ENCODE measurements around the gene ARL16.

ARL16 gene

GRCh38 chr17:81725439-81725838 lies 41.8 kb upstream of the ARL16 start:
- DNase-seq (ENCODE audit: low read depth in 1 of 2, low spot score in 1 of 2) = no peak
- Histone ChIP-seq H3K4me3 (replicated peaks; ENCODE audit: insufficient read depth, low read length) (no peak overlapping the region), H3K27me3 (ENCODE audit: insufficient read depth, poor library complexity, severe bottlenecking) (no peaks in the 10 kb centered on the region), H3K27ac (replicated peaks) (no peak overlapping the region)
- TF ChIP-seq GABPA (IDR thresholded peaks at IDR 0.05; ENCODE audit: low read depth) (no peak), REST (IDR thresholded peaks at IDR 0.05; ENCODE audit: insufficient replicate concordance, low read depth) (no peak), CTCF (IDR thresholded peaks at IDR 0.05; ENCODE audit: insufficient read depth, low read length) (no peak), SPI1 (IDR thresholded peaks at IDR 0.05; ENCODE audit: borderline replicate concordance, low read depth) (no peak), POLR2AphosphoS5 (IDR thresholded peaks at IDR 0.05; ENCODE audit: low read depth) (no peak)

GRCh38 chr17:81723651-81724209 lies 40.1 kb upstream of the ARL16 start:
- TF ChIP-seq GABPA (IDR thresholded peaks at IDR 0.05; ENCODE audit: low read depth) (no peak), CTCF (IDR thresholded peaks at IDR 0.05; ENCODE audit: insufficient read depth, low read length) (no peak), POLR2AphosphoS5 (IDR thresholded peaks at IDR 0.05; ENCODE audit: low read depth) (peak; percentile 32), SPI1 (IDR thresholded peaks at IDR 0.05; ENCODE audit: borderline replicate concordance, low read depth) (no peak), REST (IDR thresholded peaks at IDR 0.05; ENCODE audit: insufficient replicate concordance, low read depth) (no peak)
- Histone ChIP-seq H3K27me3 (ENCODE audit: insufficient read depth, poor library complexity, severe bottlenecking) (no peaks in the 10 kb centered on the region), H3K27ac (replicated peaks) (0 out of 2 replicates have a peak overlapping the region, but pooled peaks have one; percentile 18), H3K4me3 (replicated peaks; ENCODE audit: insufficient read depth, low read length) (no peak overlapping the region)
- DNase-seq (ENCODE audit: low read depth in 1 of 2, low spot score in 1 of 2) = no peak

GRCh38 chr17:81722184-81723120 lies 38.9 kb upstream of the ARL16 start:
- no peak overlapping the region for H3K27ac ChIP-seq (replicated peaks)
- no peak for TF ChIP-seq GABPA (IDR thresholded peaks at IDR 0.05; ENCODE audit: low read depth)
- TF ChIP-seq POLR2AphosphoS5 (IDR thresholded peaks at IDR 0.05; ENCODE audit: low read depth) = peak; percentile 46

GRCh38 chr17:81720267-81721071 lies 36.9 kb upstream of the ARL16 start:
- Histone ChIP-seq H3K27ac (replicated peaks) (no peak overlapping the region), H3K27me3 (ENCODE audit: insufficient read depth, poor library complexity, severe bottlenecking) (no peaks in the 10 kb centered on the region), H3K4me3 (replicated peaks; ENCODE audit: insufficient read depth, low read length) (no peak overlapping the region)
- DNase-seq (ENCODE audit: low read depth in 1 of 2, low spot score in 1 of 2) = no peak
- TF ChIP-seq POLR2AphosphoS5 (IDR thresholded peaks at IDR 0.05; ENCODE audit: low read depth) = no peak; the same call in 1 of the 2 replicates
- no peak for TF ChIP-seq CTCF (IDR thresholded peaks at IDR 0.05; ENCODE audit: insufficient read depth, low read length)
- no peak for TF ChIP-seq SPI1 (IDR thresholded peaks at IDR 0.05; ENCODE audit: borderline replicate concordance, low read depth)
- TF ChIP-seq GABPA (IDR thresholded peaks at IDR 0.05; ENCODE audit: low read depth) = no peak
- no peak for TF ChIP-seq REST (IDR thresholded peaks at IDR 0.05; ENCODE audit: insufficient replicate concordance, low read depth)

More at GRCh38 chr17:81722184-81723120, 38.9 kb upstream of the ARL16 start:
- no peak overlapping the region for H3K4me3 ChIP-seq (replicated peaks; ENCODE audit: insufficient read depth, low read length)
- H3K27me3 ChIP-seq (ENCODE audit: insufficient read depth, poor library complexity, severe bottlenecking) = no peaks in the 10 kb centered on the region
- no peak for DNase-seq (ENCODE audit: low read depth in 1 of 2, low spot score in 1 of 2)

Data from HL-60 (cell line).